GM19324 (cell line): Measurements from ENCODE around the gene FTCDNL1.

Experiments
- ATAC-seq: cut with Tn5 transposase; IDR thresholded peaks from one replicate; pipeline ENCODE4 v1.9.1; 2021; ENCODE audit warnings: mild to moderate bottlenecking, moderate library complexity; ENCODE audit not compliant: unreplicated experiment, low FRiP score

FTCDNL1 gene

GRCh38 chr2:199842631-199843395 lies 8.2 kb downstream of the FTCDNL1 start:
- ATAC-seq: no peak

GRCh38 chr2:199841409-199841808 lies 9.6 kb downstream of the FTCDNL1 start:
- no peak for ATAC-seq

GRCh38 chr2:199838399-199838798 lies 12.6 kb downstream of the FTCDNL1 start:
- no peak for ATAC-seq

- ATAC-seq: no peak
These were observed 14.0 kb downstream of the FTCDNL1 start for GRCh38 chr2:199836943-199837342.

- ATAC-seq: no peak
These were observed 17.5 kb downstream of the FTCDNL1 start for GRCh38 chr2:199833525-199833924.

GRCh38 chr2:199830531-199830930 lies 20.5 kb downstream of the FTCDNL1 start:
- ATAC-seq: no peak

- ATAC-seq: no peak
These were observed 21.4 kb downstream of the FTCDNL1 start for GRCh38 chr2:199829628-199830027.

- ATAC-seq: no peak
These were observed 31.2 kb downstream of the FTCDNL1 start for GRCh38 chr2:199819746-199820145.

GRCh38 chr2:199818754-199819153 lies 32.2 kb downstream of the FTCDNL1 start:
- ATAC-seq: no peak

GRCh38 chr2:199818026-199818425 lies 33.0 kb downstream of the FTCDNL1 start:
- ATAC-seq: no peak

- no peak for ATAC-seq
These were observed 36.2 kb downstream of the FTCDNL1 start for GRCh38 chr2:199814817-199815211.

GRCh38 chr2:199814101-199814816 lies 36.7 kb downstream of the FTCDNL1 start:
- ATAC-seq: no peak

- no peak for ATAC-seq
These were observed 38.5 kb downstream of the FTCDNL1 start for GRCh38 chr2:199812493-199812892.

- no peak for ATAC-seq
These were observed 39.6 kb downstream of the FTCDNL1 start for GRCh38 chr2:199811346-199811745.

- no peak for ATAC-seq
These were observed 40.4 kb downstream of the FTCDNL1 start for GRCh38 chr2:199810422-199811171.

GRCh38 chr2:199807966-199808365 lies 43.0 kb downstream of the FTCDNL1 start:
- no peak for ATAC-seq

- ATAC-seq: no peak
These were observed 44.8 kb downstream of the FTCDNL1 start for GRCh38 chr2:199806179-199806578.

- ATAC-seq: no peak
These were observed 46.2 kb downstream of the FTCDNL1 start for GRCh38 chr2:199804831-199805230.

- ATAC-seq: no peak
These were observed 52.0 kb downstream of the FTCDNL1 start for GRCh38 chr2:199798831-199799580.
